ENCODE results near the gene SAMD9L. TPM values are rescaled to one million over a fixed set of nuclear protein-coding genes. Genes with fewer than 3 reads are reported as not detected.
"Not testable (repeated sequence)": the region's sequence is repeated elsewhere in the genome, so short reads cannot be mapped to it uniquely, and the experiment has no call there.

SAMD9L gene
- total RNA-seq, 2 donors from 2014 or later: 11.5 to 13.4 TPM

GRCh38 chr7:93148727-93149126 is 542 bp upstream of the SAMD9L start:
- intact Hi-C loops (cut with DNase I): no loop called here
- no peak for DNase-seq (ENCODE audit: low spot score)

- DNase-seq (ENCODE audit: low spot score): no peak
- intact Hi-C loops (cut with DNase I): no loop called here
Measured at GRCh38 chr7:93147363-93147762, 822 bp downstream of the SAMD9L start.

DNA sequence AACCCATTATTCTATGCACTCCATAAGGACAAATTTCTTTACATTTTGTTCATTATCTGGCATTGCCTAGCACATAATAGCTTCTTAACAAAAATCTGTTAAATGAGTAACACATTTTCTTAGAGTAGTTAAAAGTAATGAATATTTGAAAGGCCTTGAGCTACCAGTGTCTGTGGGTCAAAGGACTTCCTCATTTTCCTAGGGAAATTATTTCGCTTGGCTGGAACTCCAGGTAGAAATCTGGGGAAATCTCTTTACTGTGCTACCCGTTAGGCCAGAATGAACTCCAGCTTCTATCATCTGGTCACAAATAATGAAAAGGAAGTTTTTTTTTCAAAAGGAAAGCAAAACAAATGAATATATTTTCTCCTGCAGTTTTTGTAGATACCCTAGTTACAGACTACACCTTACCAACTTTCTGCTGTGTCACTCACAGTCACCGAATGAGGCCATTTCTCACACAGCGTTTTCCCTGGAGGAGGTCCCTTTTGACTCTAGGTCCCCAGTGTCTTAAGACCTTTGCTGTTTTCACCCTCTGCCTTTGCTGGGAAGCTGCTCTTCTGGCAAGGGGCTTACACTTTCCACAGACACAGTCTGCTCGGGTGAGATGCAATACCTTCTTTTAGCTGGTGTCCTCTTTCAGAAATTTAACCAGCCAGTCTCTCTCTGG is 1.6 kb downstream of the SAMD9L start:
- intact Hi-C loops (cut with DNase I): no loop called here
- DNase-seq (ENCODE audit: low spot score): no peak

GRCh38 chr7:93146036-93146435 is 2.1 kb downstream of the SAMD9L start:
- DNase-seq (ENCODE audit: low spot score): no peak
- intact Hi-C loops (cut with DNase I): no loop called here

GRCh38 chr7:93145354-93145753 is 2.8 kb downstream of the SAMD9L start:
- intact Hi-C loops (cut with DNase I): no loop called here

DNA sequence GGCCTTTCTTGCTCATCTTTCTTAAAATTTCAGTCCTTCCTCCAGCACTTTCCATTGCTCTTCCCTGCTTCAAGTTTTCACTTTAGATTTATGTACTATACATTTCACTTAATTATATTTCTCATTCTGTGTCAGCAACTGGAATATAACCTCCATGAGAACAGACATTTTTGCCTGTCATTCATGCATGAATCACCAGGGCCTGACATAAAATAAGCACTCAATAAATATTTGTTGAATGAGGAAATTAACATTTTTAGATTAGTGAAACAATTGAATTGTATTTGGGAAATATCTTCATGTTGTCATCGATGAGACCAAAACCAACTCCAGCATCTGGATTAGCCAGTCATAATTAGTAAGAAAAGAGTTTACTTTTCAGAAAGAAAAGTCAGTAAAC is 6.1 kb downstream of the SAMD9L start:
- intact Hi-C loops (cut with DNase I): no loop called here
- DNase-seq (ENCODE audit: low spot score): no peak

More at GRCh38 chr7:93145354-93145753, 2.8 kb downstream of the SAMD9L start:
- no peak for DNase-seq (ENCODE audit: low spot score)

DNA sequence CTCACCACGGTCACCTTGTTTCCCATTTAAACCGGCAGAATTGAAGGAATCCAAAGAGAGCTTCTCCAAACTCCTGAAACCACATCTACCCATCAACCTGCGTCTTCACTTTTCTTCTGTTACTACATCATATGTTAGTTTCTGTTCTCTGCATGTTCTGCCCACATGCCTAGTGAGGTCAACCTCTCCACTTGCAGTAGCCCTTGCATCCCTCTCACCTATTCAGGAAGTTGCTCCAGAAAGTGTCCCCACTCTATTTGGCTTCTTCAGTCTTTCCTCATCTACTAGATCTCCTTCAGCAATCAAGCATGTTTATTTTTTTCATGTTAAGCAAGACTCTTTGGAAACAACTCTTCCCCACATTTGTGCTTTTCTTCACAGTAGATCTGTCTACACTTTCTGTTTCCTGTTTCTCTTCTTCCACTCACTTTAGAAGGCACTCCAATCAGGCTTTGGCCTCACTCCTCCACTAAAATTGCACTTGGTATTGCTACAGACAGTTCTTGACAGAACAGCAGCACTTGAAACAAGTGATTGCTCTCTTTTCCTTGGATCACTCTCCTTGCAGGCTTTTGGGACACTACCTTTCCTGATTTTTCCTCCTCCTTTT is 7.5 kb downstream of the SAMD9L start:
- DNase-seq (ENCODE audit: low spot score): no peak
- intact Hi-C loops (cut with DNase I): no loop called here

DNA sequence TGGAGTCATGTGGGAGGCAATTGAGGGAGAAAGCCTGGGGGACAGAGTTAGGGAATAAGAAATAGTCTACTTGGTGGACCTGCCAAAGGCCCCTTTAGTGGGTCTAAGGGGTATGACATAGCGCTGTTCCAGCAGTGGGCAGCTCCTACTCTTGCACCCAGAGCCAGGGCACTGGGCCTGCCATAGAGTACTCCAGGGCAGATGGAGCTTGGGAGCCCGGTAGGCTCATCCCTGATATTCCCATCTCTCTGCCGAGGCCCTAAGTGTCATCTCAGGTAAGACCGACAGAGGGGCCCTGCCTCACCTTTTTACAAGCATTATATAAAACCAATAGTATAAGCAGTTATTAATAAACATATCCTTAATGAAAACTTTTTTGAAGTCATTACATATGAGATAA is 9.6 kb downstream of the SAMD9L start:
- intact Hi-C loops (cut with DNase I): no loop called here
- no peak for DNase-seq (ENCODE audit: low spot score)

- intact Hi-C loops (cut with DNase I): no loop called here
Measured at GRCh38 chr7:93133005-93133404, 15.2 kb downstream of the SAMD9L start.

GRCh38 chr7:93132216-93132615 is 16.0 kb downstream of the SAMD9L start:
- no peak for DNase-seq (ENCODE audit: low spot score)
- intact Hi-C loops (cut with DNase I): no loop called here

More at GRCh38 chr7:93133005-93133404, 15.2 kb downstream of the SAMD9L start:
- no peak for DNase-seq (ENCODE audit: low spot score)

GRCh38 chr7:93126954-93127353 is 21.2 kb downstream of the SAMD9L start:
- intact Hi-C loops (cut with DNase I); DNase-seq (ENCODE audit: low spot score): not testable (repeated sequence)

DNA sequence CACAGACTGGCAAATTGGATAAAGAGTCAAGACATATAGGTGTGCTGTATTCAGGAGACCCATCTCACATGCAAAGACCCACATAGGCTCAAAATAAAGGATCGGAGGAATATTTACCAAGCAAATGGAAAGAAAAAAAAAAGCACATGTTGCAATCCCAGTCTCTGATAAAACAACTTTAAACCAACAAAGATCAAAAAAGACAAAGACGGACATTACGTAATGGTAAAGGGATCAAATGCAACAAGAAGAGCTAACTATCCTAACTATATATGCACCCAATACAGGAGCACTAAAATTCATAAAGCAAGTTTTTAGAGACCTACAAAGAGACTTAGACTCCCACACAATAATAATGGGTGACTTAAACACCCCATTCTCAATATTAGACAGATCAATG is 24.7 kb downstream of the SAMD9L start:
- intact Hi-C loops (cut with DNase I); DNase-seq (ENCODE audit: low spot score): not testable (repeated sequence)

DNA sequence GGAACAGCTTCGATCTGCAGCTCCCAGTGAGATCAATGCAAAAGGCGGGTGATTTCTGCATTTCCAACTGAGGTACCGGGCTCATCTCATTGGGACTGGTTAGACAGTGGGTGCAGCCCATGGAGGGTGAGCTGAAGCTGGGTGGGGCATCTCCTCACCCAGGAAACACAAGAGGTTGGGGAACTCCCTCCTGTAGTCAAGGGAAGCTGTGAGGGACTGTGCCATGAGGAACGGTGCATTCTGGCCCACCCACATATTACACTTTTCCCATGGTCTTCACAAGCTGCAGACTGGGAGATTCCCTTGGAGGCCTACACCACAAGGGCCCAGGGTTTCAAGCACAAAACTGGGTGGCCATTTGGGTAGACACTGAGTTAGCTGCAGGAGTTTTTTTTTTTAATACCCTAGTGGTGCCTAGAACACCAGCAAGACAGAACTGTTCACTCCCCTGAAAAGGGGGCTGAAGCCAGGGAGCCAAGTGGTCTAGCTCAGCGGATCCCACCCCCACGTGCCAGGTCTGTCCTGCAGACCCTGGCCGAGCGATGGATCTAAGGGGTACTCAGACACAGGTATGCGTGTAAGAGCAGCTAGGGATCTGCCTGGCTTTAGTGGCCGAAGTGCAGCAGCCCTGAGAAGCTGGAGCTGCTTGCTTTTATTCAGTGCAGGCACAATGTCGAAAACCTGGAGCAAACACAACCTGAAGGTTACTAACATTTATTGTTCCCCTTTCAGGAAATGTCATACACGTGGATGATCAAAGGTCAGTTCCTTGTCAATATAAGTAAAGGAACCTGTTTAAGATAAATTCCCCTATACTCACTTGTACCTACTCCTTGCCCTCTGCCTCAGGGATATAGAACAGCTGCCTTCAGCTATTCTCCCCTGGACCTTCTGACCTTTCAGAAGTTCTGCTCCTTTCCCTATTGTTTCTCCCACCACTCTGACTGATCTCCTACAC is 27.3 kb downstream of the SAMD9L start:
- DNase-seq (ENCODE audit: low spot score): no peak
- intact Hi-C loops (cut with DNase I): no loop called here

GRCh38 chr7:93119191-93119905 is 28.8 kb downstream of the SAMD9L start:
- intact Hi-C loops (cut with DNase I): no loop called here
- no peak for DNase-seq (ENCODE audit: low spot score)

DNA sequence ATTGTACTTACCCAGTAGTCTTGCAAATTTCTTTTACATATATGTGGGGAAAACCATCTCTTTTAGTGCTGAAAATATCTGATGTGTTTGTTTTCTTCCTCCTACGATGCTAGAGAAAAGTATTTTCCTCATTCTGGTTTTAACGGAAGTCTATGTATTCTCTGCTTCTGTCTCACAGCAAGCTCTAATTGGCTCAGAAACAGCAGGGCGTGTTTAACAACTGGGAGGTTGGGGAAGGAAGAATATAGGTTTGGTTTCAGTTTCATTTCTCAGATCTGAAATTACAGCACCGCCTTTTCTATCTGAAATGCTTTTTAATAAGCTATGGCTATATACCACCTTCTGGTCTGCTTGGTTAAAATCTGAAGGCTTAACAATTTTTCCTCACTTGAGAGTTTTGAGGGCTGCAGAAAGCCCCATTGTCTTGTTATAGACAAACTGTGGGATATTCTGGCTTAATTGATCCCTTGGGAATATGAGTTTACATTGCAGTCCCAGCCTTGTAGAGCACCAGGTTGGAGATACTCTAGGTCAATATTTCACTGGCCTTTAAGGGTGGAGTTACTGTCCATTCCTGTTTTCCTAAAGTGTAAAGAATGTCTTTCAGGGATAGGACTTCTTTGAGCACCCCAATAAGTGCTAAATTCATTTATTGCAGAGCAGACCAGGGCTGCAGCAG is 30.2 kb downstream of the SAMD9L start, which contains the start of gene SAMD9:
TSS of gene SAMD9 (minus strand) at position 128 of the 679 bp plus-strand sequence. CDS start 11,882 bp downstream, outside the sequence.
- no peak for DNase-seq (ENCODE audit: low spot score)
- intact Hi-C loops (cut with DNase I): no loop called here

GRCh38 chr7:93117327-93117726 is 30.9 kb downstream of the SAMD9L start:
- intact Hi-C loops (cut with DNase I): no loop called here
- no peak for DNase-seq (ENCODE audit: low spot score)

DNA sequence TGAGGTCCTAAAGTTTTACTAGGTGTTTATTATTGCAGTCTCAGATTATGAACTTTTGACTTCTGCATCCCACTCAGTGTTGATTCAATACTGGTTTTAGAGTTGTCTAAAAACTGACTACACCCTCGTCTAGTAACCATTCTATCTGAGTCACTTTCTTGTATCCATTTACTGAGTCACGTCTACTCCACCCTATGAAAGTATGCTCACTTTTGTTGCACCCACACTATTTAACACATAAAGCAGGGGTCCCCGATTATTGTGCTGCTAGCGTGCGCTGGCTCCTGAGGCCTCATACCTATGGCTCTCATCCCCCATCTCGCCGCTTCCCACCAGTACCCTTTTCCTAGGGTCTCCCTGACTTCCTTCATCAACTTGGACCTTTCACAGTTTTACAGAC is 32.4 kb downstream of the SAMD9L start:
- DNase-seq (ENCODE audit: low spot score): no peak
- intact Hi-C loops (cut with DNase I): no loop called here

DNA sequence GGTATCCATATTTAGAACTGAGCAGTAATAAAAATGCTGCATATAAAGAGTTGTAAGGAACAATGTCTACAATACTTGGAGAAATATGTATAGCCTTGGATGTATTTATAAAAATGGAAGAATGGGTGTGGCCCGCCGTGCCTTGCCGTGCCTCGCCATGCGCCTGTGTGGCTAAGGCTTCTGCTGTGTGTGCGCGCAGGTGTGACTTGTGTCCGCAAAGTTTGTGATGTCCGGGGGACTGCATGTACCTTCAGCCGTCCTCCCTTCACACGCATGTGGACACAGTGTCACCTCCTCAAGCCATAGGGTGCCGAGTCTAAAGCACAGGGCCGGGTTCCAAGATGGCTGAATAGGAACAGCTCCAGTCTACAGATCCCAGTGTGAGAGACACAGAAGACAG is 40.2 kb downstream of the SAMD9L start:
- intact Hi-C loops (cut with DNase I): no loop called here
- DNase-seq (ENCODE audit: low spot score): no peak

DNA sequence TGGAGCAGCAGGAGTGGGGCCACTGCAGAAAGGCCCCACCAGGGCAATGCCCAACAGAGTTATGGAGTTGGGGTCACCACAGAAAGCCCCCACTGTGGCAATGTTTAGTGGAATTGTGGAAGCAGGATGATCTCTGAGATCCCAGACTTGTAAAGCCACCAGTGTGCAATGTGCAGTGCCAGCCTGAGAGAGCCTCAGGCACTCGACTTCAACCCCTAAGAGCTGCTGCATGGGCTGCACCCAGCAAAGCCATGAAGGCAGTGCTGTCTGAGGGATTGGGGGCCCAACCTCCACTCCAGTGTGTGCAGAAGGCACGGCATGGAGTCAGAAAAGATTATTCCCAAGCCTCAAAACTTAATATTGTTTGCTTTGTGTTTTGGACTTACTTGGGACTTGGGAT is 50.8 kb downstream of the SAMD9L start:
- intact Hi-C loops (cut with DNase I): no loop called here
- no peak for DNase-seq (ENCODE audit: low spot score)
